Fibroblast of skin of right quadriceps (primary cell): Measurements from ENCODE around the gene DDX17.

ENCODE experiments used
- DNase-seq: peaks from one replicate; pipeline ENCODE4 v3.0.0-alpha.2; 2013

Gene DDX17

GRCh38 chr22:38448945-38449745 lies 57.0 kb downstream of the DDX17 start:
- DNase-seq, result no peak

GRCh38 chr22:38446018-38446601 lies 60.0 kb downstream of the DDX17 start:
- no peak for DNase-seq

GRCh38 chr22:38444783-38445182 lies 61.3 kb downstream of the DDX17 start:
- DNase-seq, result no peak

- no peak for DNase-seq
Observed at GRCh38 chr22:38443628-38444521, 62.2 kb downstream of the DDX17 start.

GRCh38 chr22:38442967-38443627 lies 63.0 kb downstream of the DDX17 start:
- no peak for DNase-seq

- no peak for DNase-seq
Observed at GRCh38 chr22:38441620-38442287, 64.4 kb downstream of the DDX17 start.

GRCh38 chr22:38440747-38441350 lies 65.3 kb downstream of the DDX17 start:
- no peak for DNase-seq

- DNase-seq, result no peak
Observed at GRCh38 chr22:38437416-38437815, 68.7 kb downstream of the DDX17 start.

- no peak for DNase-seq
Observed at GRCh38 chr22:38436629-38437395, 69.3 kb downstream of the DDX17 start.

- DNase-seq, result no peak
Observed at GRCh38 chr22:38435965-38436364, 70.1 kb downstream of the DDX17 start.

- DNase-seq, result no peak
Observed at GRCh38 chr22:38435010-38435409, 71.1 kb downstream of the DDX17 start.

- DNase-seq, result no peak
Observed at GRCh38 chr22:38433871-38434270, 72.2 kb downstream of the DDX17 start.
